ENCODE data around the gene TAC4. TPM values are rescaled to one million over a fixed set of nuclear protein-coding genes. Genes with fewer than 3 reads are reported as not detected.

Gene TAC4, protein sequence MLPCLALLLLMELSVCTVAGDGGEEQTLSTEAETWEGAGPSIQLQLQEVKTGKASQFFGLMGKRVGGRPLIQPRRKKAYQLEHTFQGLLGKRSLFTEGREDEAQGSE
- not detected in 5 replicates for total RNA-seq (2022; extraction: Qiagen RNA extraction)

GRCh38 chr17:49848019-49848473 is at the start of gene TAC4:
Gene TAC4, minus strand, starts transcription at chr17:49848069. Its CDS starts 52 bp downstream, at chr17:49848017.

DNA sequence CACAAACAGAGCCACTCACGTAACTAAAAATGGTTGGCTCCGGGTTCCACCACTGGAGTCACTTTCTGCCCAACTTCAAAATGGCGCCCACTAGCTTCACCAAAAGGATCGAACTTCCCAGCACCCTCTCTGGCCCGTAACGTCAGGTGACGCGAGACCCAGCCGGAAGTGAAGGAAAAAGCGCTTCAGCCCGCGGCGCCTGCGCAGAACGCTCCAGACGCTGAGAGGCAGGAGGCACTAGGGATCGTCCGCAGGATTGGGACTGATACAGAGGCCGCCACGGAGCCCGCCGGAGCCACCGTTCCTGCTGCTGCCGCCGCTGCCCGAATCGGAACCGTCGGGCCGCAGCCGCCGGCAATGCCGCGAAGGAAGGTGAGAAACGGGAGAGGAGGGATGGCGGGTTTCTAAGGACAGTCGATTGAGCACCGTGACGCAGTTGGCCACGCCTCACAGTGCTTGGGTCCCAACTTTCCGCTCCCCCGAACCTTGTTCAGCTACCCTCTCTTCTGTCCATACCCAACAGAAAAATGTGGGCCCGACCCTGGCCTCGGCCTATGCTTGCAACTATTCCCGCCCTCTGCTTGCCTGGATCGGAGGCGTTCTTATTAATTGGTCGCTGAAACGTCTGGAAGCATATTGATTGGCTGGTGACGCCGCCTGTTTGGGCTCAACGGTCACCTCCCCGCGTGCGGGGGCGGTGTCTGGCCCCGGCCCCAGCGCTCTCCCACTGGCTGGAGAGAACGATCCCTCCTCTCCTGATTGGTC is 59.2 kb downstream of the TAC4 start, which contains the start of gene KAT7:
TSS of gene KAT7 (plus strand) at position 204 of the 765 bp plus-strand sequence. CDS start at position 358, 154 bp downstream.

Other genes with a start within 250 kb of the TAC4 start
- 35.8 to 42.1 TPM (median 40.3 TPM) in 5 replicates for gene SPOP, start 170.0 kb downstream of the TAC4 start, total RNA-seq (2022; extraction: Qiagen RNA extraction)
- gene SLC35B1, start 140.1 kb downstream of the TAC4 start, total RNA-seq (2022; extraction: Qiagen RNA extraction), result 86.6 to 99.9 TPM (median 92.7 TPM) in 5 replicates
- gene FAM117A, start 83.9 kb downstream of the TAC4 start, total RNA-seq (2022; extraction: Qiagen RNA extraction), result 1.00 to 2.0 TPM (median 1.3 TPM) in 5 replicates
- 26.5 to 29.3 TPM (median 27.9 TPM) in 5 replicates for gene KAT7, start 59.4 kb downstream of the TAC4 start, total RNA-seq (2022; extraction: Qiagen RNA extraction)
- 2.1 to 3.3 TPM (median 2.9 TPM) in 5 replicates for gene DLX4, start 121.1 kb upstream of the TAC4 start, total RNA-seq (2022; extraction: Qiagen RNA extraction)
- 0.07 to 0.21 TPM (median 0.10 TPM) in 4 of 5 replicates, not detected in the other for gene DLX3, start 147.2 kb upstream of the TAC4 start, total RNA-seq (2022; extraction: Qiagen RNA extraction)
- gene ITGA3, start 208.0 kb upstream of the TAC4 start, total RNA-seq (2022; extraction: Qiagen RNA extraction), result 379 to 446 TPM (median 427 TPM) in 5 replicates
- 15.7 to 20.0 TPM (median 17.0 TPM) in 5 replicates for gene PDK2, start 247.3 kb upstream of the TAC4 start, total RNA-seq (2022; extraction: Qiagen RNA extraction)